PC-9 (cell line): ENCODE measurements around the gene TSPAN18. TPM values are rescaled to one million over a fixed set of nuclear protein-coding genes. Genes with fewer than 3 reads are reported as not detected.

ENCODE experiments used
- BruUV-seq: library from RNA; stranded (reverse); fragments of 400-500 nt; replicated peaks from 2 replicates; lab custom pipeline; 2021; lab: Mats Ljungman, UMichigan
- CTCF ChIA-PET: fragments of 300-600 bp; sonication (Branson Sonifier 250); formaldehyde crosslinking; loops from one replicate; lab custom pipeline; 2022; ENCODE audit warnings: antibody characterized with exemption; lab: Charles Lee
- POLR2A ChIA-PET: fragments of 300-600 bp; sonication (Branson Sonifier 250); formaldehyde crosslinking; loops from one replicate; lab custom pipeline; 2022; ENCODE audit warnings: antibody characterized with exemption; ENCODE audit not compliant: unreplicated experiment; lab: Charles Lee
- DNase-seq, 2 experiments: peaks; one replicate each; pipeline versions ENCODE4 v3.0.0 to v3.0.0-alpha.2; 2015 to 2022; ENCODE audit warnings: mixed read lengths in 1 of 2
- H2AFZ ChIP-seq: fragments of 200-600 bp; sonication (generic); 2 replicates; pipeline ENCODE4 v1.8.1; 2017; ENCODE audit warnings: antibody characterized with exemption
- H3F3A ChIP-seq: fragments of 200-600 bp; sonication (generic); 2 replicates; pipeline ENCODE4 v1.8.1; 2017; ENCODE audit warnings: antibody characterized with exemption, mild to moderate bottlenecking, low read depth; ENCODE audit not compliant: insufficient read depth
- H3K27ac ChIP-seq: fragments of 200-600 bp; sonication (generic); 2 replicates; pipeline ENCODE4 v1.6.1; 2016; ENCODE audit warnings: mixed run types
- H3K27me3 ChIP-seq: fragments of 200-600 bp; sonication (generic); 2 replicates; pipeline ENCODE4 v1.6.1; 2016; ENCODE audit warnings: low read depth, mixed run types; ENCODE audit not compliant: insufficient read depth
- H3K36me3 ChIP-seq: fragments of 200-600 bp; sonication (generic); 2 replicates; pipeline ENCODE4 v1.6.1; 2016; ENCODE audit warnings: low read depth, mixed run types
- H3K4me1 ChIP-seq: fragments of 200-600 bp; sonication (generic); replicated peaks from 2 replicates; pipeline ENCODE4 v1.6.1; 2016; ENCODE audit warnings: mixed run types; ENCODE audit not compliant: insufficient read depth
- H3K4me2 ChIP-seq: fragments of 200-600 bp; sonication (generic); 2 replicates; pipeline ENCODE4 v1.6.1; 2017; ENCODE audit warnings: mixed run types
- H3K4me3 ChIP-seq: fragments of 200-600 bp; sonication (generic); 2 replicates; pipeline ENCODE4 v1.6.1; 2016; ENCODE audit warnings: mixed run types
- H3K79me2 ChIP-seq: fragments of 200-600 bp; sonication (generic); 2 replicates; pipeline ENCODE4 v1.6.1; 2017; ENCODE audit warnings: low read depth, mixed run types
- H3K9me2 ChIP-seq: fragments of 200-600 bp; sonication (generic); 2 replicates; pipeline ENCODE4 v1.8.1; 2017; ENCODE audit warnings: mild to moderate bottlenecking; ENCODE audit not compliant: insufficient read depth
- H3K9me3 ChIP-seq: fragments of 200-600 bp; sonication (generic); 2 replicates; pipeline ENCODE4 v1.8.1; 2016; ENCODE audit warnings: low read depth; ENCODE audit not compliant: insufficient read depth
- H4K20me1 ChIP-seq: fragments of 200-600 bp; sonication (generic); 2 replicates; pipeline ENCODE4 v1.8.1; 2017; ENCODE audit not compliant: insufficient read depth
- EZH2 ChIP-seq: fragments of 200-600 bp; sonication (generic); IDR thresholded peaks from 2 replicates; pipeline ENCODE4 v1.8.0; 2017; ENCODE audit warnings: antibody characterized with exemption, low read depth
- intact Hi-C: fragments of 100-400 bp; cut with micrococcal nuclease; formaldehyde crosslinking; loops from one replicate; pipeline ENCODE4 v1.10.0; 2022; ENCODE audit not compliant: unreplicated experiment
- total RNA-seq: library from RNA; stranded (reverse); gene quantifications from 2 replicates; pipeline ENCODE4 v1.2.3, GENCODE V29; 2021
- TF ChIP-seq, protein P1 (sequence below): fragments of 200-600 bp; sonication (generic); conservative IDR thresholded peaks from 2 replicates; pipeline ENCODE4 v1.6.1; 2017; ENCODE audit warnings: mixed run types, antibody characterized with exemption, mild to moderate bottlenecking, moderate library complexity

Gene TSPAN18
- total RNA-seq, 1 experiment from 2014 or later = not detected

DNA sequence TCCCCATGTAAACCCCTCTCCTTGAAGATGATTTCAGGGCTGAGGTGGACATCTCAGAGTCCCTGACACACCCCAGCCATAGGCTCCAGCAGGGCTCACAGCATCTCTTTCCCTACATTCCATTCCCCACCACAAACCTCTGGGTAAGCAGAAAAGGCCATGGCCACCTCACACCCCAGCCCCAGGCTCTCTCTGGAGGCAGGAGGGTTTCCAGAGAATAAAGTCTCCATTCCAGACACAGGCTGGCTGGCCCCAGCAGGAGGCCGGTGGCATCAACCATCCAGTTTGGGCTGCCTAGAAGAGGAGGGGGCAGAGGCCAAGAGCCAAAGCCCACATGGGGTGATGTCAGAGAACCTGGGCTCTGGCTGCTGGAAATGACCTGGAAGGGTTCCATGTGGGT lies 162.5 kb downstream of the TSPAN18 start:
- no TSS peak for BruUV-seq
- TF ChIP-seq EZH2 = no peak
- TF ChIP-seq, protein P1, sequence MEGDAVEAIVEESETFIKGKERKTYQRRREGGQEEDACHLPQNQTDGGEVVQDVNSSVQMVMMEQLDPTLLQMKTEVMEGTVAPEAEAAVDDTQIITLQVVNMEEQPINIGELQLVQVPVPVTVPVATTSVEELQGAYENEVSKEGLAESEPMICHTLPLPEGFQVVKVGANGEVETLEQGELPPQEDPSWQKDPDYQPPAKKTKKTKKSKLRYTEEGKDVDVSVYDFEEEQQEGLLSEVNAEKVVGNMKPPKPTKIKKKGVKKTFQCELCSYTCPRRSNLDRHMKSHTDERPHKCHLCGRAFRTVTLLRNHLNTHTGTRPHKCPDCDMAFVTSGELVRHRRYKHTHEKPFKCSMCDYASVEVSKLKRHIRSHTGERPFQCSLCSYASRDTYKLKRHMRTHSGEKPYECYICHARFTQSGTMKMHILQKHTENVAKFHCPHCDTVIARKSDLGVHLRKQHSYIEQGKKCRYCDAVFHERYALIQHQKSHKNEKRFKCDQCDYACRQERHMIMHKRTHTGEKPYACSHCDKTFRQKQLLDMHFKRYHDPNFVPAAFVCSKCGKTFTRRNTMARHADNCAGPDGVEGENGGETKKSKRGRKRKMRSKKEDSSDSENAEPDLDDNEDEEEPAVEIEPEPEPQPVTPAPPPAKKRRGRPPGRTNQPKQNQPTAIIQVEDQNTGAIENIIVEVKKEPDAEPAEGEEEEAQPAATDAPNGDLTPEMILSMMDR = no peak
- POLR2A ChIA-PET = no interaction called here
- Histone ChIP-seq H3K27me3 (peaks cover 77% of the 10 kb centered on the region), H3F3A (no peaks in the 10 kb centered on the region), H4K20me1 (no peaks in the 10 kb centered on the region), H3K9me3 (no peaks in the 10 kb centered on the region), H2AFZ (no peak overlapping the region), H3K9me2 (no peaks in the 10 kb centered on the region), H3K4me3 (no peak overlapping the region), H3K4me1 (no peaks in the 10 kb centered on the region), H3K4me2 (no peak overlapping the region), H3K36me3 (no peaks in the 10 kb centered on the region), H3K27ac (no peak overlapping the region), H3K79me2 (no peaks in the 10 kb centered on the region)
- CTCF ChIA-PET = no interaction called here
- DNase-seq = no peak
- intact Hi-C loops = no loop called here

DNA sequence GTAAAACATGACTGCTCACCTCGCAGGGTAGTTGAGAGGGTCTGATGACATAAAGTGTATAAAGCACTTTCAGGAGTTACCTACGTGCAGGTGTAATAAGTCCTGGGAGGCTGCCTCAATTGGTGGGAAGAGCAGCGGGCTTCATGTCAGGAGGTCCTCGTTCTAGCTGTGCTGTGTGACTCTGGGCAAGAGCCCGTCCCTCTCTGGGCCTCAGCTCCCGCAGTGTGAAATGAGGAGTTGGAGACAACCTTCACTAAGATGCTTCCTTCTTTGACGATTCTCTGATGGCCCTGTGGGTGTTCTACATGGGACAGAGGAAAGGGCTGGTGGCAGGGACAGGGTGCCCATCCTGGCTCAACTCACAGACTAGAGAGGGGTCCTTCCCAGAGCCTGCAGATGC lies 166.1 kb downstream of the TSPAN18 start:
- no peaks in the 10 kb centered on the region for H3K36me3 ChIP-seq
- no peaks in the 10 kb centered on the region for H3K4me1 ChIP-seq
- H3F3A ChIP-seq = no peaks in the 10 kb centered on the region
- H2AFZ ChIP-seq = no peak overlapping the region
- intact Hi-C loops = loop anchor here (5.0 to 10.0 kb wide), 2 partner anchors 168 to 271 kb away; partner anchors contain the start of gene TSPAN18
- no peaks in the 10 kb centered on the region for H4K20me1 ChIP-seq
- POLR2A ChIA-PET = no interaction called here
- no TSS peak for BruUV-seq
- DNase-seq = no peak
- no peaks in the 10 kb centered on the region for H3K79me2 ChIP-seq
- CTCF ChIA-PET = interaction anchor here (0.6 kb wide), 1 partner anchor 627 kb away, joined by 3 read pairs; no protein-coding TSS in a partner anchor
- no peak for TF ChIP-seq EZH2
- TF ChIP-seq, protein P1 = no peak
- H3K4me3 ChIP-seq = no peak overlapping the region
- peaks cover 84% of the 10 kb centered on the region for H3K27me3 ChIP-seq
- no peaks in the 10 kb centered on the region for H3K9me2 ChIP-seq
- H3K27ac ChIP-seq = no peak overlapping the region
- H3K4me2 ChIP-seq = no peak overlapping the region
- no peaks in the 10 kb centered on the region for H3K9me3 ChIP-seq

DNA sequence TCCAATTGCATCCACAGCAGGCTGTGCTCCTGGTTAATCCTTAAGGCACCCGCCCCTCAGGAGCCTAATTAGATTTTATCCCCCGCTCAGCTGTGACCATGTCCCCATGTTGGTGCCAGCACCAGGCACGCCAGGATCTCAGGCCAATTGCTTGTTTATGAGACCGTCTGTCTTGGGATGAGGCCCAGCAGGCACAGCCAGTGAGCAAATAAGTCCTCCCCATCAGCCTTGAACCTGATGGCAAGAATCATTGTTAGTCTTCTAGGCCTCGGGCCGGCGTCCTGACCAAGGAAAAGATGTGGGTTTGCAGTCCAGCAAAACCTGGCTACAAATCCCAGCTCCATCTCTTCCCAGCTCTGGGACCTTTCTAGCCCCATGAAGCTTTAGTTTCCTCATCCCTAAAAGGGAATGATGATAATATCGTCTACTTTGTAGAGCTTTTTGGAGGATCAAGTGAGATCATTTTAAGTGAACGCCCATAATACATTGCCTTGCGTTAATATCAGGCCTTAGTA lies 166.6 kb downstream of the TSPAN18 start:
- no peaks in the 10 kb centered on the region for H3F3A ChIP-seq
- H3K9me3 ChIP-seq = no peaks in the 10 kb centered on the region
- ChIA-PET POLR2A (no interaction called here), CTCF (no interaction called here)
- no peak overlapping the region for H3K4me3 ChIP-seq
- H4K20me1 ChIP-seq = no peaks in the 10 kb centered on the region
- no peak overlapping the region for H3K4me2 ChIP-seq
- H3K79me2 ChIP-seq = no peaks in the 10 kb centered on the region
- peaks cover 84% of the 10 kb centered on the region for H3K27me3 ChIP-seq
- intact Hi-C loops = loop anchor here (5.0 to 10.0 kb wide), 2 partner anchors 169 to 271 kb away; partner anchors contain the start of gene TSPAN18
- H3K27ac ChIP-seq = no peak overlapping the region
- TF ChIP-seq, protein P1 = no peak
- TF ChIP-seq EZH2 = no peak
- no peak for DNase-seq
- no peaks in the 10 kb centered on the region for H3K36me3 ChIP-seq
- H2AFZ ChIP-seq = no peak overlapping the region
- H3K4me1 ChIP-seq = no peaks in the 10 kb centered on the region
- H3K9me2 ChIP-seq = no peaks in the 10 kb centered on the region
- BruUV-seq = no TSS peak
